GM21390 (cell line): ENCODE data around the gene FRMD4B.

ENCODE experiments used
- ATAC-seq: cut with Tn5 transposase; IDR thresholded peaks from one replicate; pipeline ENCODE4 v1.9.1; 2021; ENCODE audit not compliant: unreplicated experiment

FRMD4B gene

GRCh38 chr3:69210068-69210730 is 175.7 kb downstream of the FRMD4B start:
- no peak for ATAC-seq

DNA sequence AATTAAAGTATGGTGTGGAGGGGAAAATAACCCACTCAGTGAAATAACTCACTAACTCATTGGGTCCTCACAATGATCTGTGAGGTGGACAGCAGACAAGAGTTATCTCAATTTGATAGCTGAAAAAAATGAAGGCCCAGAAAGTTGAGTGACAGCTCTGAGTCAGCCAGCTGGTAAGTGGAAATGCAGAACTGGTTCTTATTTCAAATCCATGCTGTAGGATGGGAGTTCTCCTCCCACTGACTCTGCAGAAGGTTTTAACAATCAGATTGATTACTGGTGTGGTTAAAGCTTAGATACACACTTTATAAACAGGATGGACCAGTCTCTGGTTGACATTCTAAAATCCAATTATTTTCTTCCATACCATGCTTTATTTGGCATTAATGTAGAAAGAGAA is 176.5 kb downstream of the FRMD4B start:
- no peak for ATAC-seq

DNA sequence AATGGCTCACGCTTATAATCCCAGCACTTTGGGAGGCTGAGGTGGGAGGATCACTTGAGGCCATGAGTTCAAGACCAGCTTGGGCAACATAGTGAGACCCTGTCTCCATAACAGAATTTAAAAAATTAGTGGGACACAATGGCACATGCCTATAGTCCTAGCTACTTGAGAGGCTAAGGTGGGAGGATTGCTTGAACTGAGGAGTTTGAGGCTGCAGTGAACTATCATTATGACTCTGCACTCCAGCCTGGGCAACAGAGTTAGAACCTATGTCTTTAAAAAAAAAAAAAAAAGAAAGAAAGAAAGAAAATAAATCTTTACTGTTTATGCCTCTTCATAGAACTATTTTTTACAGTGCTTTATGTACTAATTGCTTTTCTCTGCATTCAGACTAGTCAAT is 178.9 kb downstream of the FRMD4B start:
- no peak for ATAC-seq

GRCh38 chr3:69205385-69205784 is 180.5 kb downstream of the FRMD4B start:
- ATAC-seq: no peak

DNA sequence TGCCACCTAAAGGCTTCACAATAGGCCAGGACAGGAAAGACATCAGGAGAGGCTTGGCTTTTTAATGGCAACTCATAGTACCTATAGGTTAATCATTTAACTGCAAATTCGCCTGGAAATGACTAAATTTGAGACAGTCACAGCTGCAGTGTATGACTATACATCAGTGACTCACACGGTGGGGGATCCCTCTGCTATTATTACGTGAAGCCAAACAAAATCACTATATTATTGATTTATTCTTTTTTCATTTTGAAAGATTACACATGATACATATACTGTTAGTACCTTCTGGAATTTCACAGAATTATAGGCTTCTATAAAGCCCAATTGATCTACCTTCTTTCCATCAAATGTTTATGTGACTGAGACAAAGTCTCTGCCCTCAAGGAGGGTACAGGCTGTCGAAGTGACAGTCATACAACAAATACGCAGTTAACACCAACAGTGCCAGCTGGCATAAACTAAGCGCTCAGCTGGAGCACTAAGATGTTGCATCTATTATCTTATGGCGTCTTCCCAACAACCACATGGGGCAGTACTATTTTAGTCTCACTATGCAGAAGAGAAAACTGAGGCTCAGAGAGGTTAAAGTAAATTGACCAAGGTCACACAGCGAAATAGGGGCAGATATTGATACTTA is 181.5 kb downstream of the FRMD4B start:
- peak; percentile 86 for ATAC-seq

GRCh38 chr3:69203631-69204314 is 182.1 kb downstream of the FRMD4B start:
- ATAC-seq: peak; percentile 27

- no peak for ATAC-seq
These were observed 184.2 kb downstream of the FRMD4B start for GRCh38 chr3:69201658-69202057.

- no peak for ATAC-seq
These were observed 185.4 kb downstream of the FRMD4B start for GRCh38 chr3:69200384-69201068.

GRCh38 chr3:69199942-69200341 is 185.9 kb downstream of the FRMD4B start:
- no peak for ATAC-seq

- ATAC-seq: no peak
These were observed 187.9 kb downstream of the FRMD4B start for GRCh38 chr3:69197922-69198530.

DNA sequence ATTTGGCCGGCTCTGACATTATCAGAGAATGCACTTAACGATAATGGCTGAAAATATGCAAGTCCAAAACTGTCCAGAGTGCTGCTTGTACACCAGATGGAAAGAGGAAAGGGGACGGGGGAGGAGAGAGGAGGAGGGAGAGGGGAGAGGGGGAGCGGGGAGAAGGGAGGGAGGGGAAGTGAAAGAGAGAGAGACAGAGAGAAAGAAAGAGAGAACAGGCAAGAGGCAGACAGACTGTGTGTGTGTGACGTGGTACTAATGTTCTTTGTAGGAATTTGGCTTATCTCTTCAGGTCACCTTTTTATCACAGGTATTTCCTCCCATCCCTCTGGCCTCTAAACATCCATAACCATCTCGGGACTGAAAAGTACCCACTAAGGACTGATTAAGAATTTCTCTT is 188.4 kb downstream of the FRMD4B start:
- ATAC-seq: no peak

GRCh38 chr3:69196876-69197275 is 189.0 kb downstream of the FRMD4B start:
- ATAC-seq: no peak

- ATAC-seq: no peak
These were observed 191.3 kb downstream of the FRMD4B start for GRCh38 chr3:69194431-69195165.

GRCh38 chr3:69193749-69194148 is 192.1 kb downstream of the FRMD4B start:
- ATAC-seq: no peak

GRCh38 chr3:69191516-69191915 is 194.4 kb downstream of the FRMD4B start:
- no peak for ATAC-seq

DNA sequence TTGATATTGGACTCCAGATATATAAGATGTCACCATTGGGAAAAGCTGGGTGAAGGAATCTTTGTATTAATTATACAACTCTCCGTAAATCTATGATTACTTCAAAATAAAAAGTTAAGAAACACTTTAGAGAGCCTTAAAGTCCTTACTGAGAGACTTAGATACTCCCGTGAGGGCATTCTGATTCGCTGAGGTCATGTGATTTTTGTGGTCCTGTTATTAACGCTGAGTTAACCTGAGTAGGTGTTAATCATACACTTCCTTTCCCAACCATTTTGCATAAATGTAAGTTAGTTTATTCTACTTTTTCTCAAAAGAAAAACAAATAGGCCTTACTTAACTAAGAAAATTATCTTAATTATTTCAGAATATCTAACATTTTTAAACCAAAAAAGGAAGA is 196.4 kb downstream of the FRMD4B start:
- no peak for ATAC-seq

DNA sequence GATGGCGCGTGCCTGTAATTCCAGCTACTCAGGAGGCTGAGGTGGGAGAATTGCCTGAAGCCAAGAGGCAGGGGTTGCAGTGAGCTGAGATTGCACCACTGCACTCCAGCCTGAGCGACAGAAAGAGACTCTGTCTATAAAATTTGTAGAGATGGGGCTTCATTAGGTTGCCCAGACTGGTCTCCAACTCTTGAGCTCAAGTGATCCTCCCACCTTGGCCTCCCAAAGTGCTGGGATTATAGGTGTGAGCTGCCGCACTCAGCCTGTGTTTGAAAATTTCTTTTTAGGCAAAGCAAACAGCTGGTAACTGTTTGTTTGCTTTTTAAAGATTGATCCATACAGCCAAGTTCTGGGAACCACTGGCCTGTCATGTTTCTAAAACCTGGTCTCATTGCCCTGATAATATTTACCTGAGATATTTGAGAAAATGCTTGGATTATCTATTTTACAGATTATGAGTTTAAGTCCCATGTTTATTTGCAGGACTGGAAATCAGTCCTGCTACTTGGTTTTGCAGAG is 199.3 kb downstream of the FRMD4B start:
- no peak for ATAC-seq

- ATAC-seq: no peak
These were observed 203.1 kb downstream of the FRMD4B start for GRCh38 chr3:69182588-69183316.

DNA sequence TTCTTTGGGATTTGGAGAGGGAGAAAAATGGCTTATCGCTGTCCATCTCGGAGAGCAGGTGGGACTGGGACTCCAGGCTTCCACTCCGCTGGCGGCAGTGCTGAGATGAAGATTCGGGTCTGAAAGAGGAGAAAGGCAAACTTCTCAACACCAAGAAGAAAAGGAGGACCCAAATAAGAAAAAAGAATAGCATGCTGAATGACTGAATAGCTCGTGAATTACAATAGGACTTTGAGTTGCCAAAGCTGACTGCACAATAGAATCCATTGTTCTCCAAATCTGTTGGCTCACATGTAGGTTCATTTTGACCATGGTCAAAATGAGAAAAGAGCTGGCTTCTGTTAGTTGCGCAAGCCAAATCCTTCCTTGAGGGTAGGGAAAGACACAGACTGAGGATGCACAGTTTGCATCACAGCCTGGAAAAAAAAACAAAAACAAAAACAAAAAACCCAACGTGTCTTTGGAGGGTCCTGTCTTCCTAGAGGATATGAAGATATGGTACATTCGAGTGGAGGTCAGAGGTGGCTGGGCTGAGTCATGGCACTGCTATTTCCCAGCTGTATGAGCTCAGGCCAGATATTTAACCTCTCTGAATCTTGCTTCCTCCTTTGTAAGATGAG is 204.2 kb downstream of the FRMD4B start:
- ATAC-seq: no peak
